ENCODE measurements around the gene TEX9.

The TEX9 gene

GRCh38 chr15:56472278-56472677, 107.1 kb downstream of the TEX9 start:
- TF ChIP-seq, protein P1, sequence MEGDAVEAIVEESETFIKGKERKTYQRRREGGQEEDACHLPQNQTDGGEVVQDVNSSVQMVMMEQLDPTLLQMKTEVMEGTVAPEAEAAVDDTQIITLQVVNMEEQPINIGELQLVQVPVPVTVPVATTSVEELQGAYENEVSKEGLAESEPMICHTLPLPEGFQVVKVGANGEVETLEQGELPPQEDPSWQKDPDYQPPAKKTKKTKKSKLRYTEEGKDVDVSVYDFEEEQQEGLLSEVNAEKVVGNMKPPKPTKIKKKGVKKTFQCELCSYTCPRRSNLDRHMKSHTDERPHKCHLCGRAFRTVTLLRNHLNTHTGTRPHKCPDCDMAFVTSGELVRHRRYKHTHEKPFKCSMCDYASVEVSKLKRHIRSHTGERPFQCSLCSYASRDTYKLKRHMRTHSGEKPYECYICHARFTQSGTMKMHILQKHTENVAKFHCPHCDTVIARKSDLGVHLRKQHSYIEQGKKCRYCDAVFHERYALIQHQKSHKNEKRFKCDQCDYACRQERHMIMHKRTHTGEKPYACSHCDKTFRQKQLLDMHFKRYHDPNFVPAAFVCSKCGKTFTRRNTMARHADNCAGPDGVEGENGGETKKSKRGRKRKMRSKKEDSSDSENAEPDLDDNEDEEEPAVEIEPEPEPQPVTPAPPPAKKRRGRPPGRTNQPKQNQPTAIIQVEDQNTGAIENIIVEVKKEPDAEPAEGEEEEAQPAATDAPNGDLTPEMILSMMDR (IDR thresholded peaks at IDR 0.05; ENCODE audit: control insufficient read depth, extremely low read depth, insufficient read depth) = no peak
- H3K4me3 ChIP-seq (ENCODE audit: low read depth, low read length) = no peak overlapping the region
- no peak for DNase-seq (ENCODE audit: low read depth)

DNA sequence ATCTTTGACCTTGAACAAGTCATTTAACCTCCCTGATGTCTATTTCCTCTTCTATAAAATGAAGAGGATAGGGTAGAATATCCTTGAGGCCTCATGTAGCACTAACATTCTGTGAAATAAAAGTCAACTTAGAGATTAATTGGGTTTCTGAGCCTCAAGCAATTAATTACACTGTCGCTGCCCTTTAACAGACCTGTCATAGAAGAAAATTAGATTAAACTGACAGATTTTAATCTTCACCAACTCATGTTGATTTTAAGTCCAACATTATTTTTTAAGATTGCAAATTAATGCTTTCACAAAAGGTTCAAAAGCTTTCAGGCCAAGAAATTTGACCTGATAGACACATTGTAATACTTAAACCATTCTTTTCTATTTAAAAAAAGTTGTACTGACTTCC, 107.8 kb downstream of the TEX9 start:
- no peak for DNase-seq (ENCODE audit: low read depth)
- H3K4me3 ChIP-seq (ENCODE audit: low read depth, low read length) = no peak overlapping the region
- TF ChIP-seq, protein P1 (IDR thresholded peaks at IDR 0.05; ENCODE audit: control insufficient read depth, extremely low read depth, insufficient read depth) = no peak

GRCh38 chr15:56475351-56475750, 110.1 kb downstream of the TEX9 start:
- DNase-seq (ENCODE audit: low read depth) = no peak
- TF ChIP-seq, protein P1 (IDR thresholded peaks at IDR 0.05; ENCODE audit: control insufficient read depth, extremely low read depth, insufficient read depth) = no peak
- no peak overlapping the region for H3K4me3 ChIP-seq (ENCODE audit: low read depth, low read length)
